NCI-H69 (cell line): ENCODE measurements around the gene PIPOX.

Experiments
- DNase-seq: peaks from one replicate; lab custom pipeline; 2025; lab: John Stamatoyannopoulos, UW

PIPOX gene

DNA sequence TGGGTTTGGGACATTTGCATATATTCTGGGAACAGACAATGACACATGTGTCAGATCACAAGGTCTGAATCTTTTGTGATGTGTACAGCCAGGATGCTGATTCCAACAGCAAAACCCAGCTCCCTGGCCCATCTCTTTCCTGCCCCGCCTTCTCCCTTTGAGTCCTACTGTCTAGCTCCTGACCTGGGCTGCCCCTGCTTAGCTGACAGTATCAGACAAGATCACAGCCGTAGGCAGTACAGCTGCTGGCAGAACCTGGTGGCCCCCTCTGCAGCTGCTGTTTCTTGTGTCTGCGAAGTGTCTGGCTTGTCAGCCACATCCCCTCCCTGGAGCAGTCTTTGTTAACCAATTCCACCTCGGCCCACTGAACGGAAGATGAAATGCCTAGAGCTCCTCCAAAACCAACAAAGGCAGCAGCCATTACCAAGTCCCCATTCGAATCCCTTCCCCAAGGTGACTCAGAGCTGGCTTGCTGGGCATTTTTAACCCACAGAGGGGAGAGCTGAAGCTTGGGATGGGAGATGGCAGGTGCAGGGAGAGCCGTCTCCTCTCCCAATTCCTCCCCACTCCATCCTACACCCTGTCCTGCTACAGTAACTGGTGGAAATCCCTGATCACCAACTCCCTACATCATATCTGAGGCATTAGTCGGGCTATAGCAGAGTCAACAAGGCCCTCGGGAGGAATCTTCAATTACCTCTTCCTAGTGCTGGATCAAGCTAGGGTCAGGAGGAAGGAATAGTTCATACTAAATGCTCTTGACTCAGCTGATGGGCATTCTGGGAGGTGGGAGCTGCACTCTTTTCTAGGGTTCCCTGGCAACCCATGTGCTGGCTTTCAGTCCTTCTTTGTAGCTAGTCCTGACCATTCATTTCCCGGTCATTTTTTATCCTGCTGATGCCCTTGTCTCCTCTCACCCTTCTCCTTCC, 5.8 kb downstream of the PIPOX start:
- DNase-seq = peak; percentile 96

DNA sequence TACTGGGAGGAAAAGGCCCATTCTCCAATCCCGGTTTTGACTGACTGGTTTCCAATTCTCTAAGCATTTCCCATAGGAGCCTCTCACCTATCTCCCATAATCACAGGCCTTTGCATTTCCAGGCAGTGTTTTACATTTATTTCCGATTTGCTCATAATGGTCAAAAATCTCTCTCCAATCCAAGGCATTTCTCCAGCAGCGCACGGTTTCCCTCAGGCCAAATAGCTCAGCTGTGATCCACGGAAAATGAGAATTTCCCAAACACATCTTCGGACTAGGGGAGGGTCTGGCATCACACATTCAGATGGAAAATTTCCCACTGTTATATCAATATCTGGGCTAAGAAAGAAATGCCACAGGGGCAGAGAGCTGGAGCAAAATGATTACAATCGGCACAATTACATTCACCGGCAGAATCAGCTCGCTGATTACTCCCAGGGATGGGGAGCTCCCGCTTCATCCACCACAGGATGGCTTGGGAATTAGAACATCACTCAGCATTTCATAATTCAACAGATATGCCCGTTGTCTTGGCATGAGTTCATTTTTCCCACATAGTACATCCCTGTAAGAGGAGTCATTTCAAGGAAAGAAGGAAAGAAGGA, 6.7 kb downstream of the PIPOX start:
- no peak for DNase-seq

DNA sequence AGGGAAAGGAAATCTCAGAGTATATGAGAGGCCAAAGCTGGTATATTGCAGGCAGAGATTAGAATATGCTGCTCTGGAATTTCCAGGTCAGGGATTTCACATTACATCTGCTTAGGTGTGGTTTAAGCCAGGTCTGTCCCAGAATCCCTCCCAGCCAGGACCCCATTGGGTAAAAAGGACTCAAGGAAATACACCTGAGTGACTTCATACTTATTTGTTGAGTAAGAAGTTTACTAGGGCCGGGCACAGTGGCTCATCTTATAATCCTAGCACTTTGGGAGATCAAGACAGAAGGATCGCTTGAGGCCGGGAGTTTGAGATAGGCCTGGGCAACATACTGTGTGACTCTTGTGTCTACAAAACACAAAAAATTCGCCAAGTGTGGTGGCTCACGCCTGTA, 7.2 kb downstream of the PIPOX start:
- no peak for DNase-seq

DNA sequence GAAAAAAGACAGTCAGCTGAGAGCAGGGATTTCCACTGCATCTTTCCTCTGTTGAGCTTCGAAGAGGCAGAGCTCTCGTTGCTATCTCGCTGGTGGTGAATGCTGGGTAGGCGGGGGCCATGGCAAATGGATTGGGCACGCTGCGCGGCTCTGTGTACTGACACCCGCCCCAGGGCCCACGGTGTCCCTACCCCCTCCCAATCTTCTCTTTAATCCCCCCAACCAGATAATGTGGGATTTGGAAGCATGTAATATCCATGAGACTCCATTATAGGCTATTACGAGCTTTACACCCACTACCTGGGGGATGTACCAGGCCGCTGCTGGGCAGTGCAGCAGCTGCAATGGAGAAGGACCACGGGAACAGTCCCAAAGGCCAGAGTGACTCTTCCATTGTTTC, 8.3 kb downstream of the PIPOX start:
- DNase-seq = no peak

DNA sequence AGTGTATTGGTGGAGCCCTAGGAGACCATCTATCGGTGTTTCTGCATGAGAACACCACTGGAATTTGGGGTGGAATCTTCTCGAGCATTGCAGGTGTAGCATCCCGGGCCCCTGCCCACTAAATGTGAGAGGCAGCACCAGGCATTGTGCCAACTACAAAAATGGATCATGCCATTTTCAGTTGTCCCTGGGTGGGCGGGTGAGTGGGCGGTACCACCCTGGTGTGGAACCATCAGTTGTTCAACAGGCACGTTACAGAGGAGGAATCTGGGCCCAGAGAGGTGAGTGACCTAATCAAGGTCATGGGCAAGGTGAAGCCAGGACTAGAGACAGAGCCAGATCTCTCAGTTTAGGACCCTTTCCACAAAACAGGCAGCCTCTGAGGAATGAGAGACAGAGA, 8.8 kb downstream of the PIPOX start:
- DNase-seq = no peak

DNA sequence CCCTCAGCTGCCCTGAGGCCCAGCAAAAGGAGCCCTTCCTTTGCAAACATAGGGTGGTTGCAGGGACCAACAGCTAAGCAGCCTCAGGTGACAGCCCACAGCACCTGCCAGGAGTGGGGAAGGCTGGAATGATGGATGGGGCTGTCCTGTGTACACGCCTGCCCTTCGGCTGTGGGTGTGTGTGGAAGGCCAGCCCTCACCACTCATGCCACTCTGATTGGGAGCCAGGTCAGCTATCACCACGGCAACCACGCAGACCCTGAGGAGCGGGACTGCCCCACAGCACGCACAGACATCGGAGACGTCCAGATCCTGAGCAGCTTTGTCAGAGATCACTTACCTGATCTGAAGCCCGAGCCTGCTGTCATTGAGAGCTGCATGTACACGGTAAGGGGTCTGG, 11.9 kb downstream of the PIPOX start:
- peak; percentile 93 for DNase-seq

DNA sequence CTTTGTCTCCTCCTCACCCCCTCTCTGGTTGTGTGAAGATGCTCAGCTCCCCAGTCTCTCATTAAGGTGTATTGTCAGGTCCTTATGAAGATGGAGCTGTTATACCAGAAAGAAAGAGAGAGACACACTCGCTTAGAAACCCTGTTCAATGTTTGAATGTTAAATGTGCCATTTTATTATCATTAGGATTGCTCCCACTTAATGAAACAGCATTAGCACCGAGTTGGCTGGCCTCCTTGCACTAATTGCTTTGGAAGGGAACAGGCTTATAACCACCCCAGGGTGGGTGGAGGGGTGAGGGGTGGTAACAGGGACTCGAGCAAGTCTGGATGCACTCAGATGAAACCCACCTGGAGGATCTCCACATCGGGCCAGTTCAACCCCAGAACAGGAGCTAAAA, 14.4 kb downstream of the PIPOX start:
- DNase-seq = peak; percentile 77

DNA sequence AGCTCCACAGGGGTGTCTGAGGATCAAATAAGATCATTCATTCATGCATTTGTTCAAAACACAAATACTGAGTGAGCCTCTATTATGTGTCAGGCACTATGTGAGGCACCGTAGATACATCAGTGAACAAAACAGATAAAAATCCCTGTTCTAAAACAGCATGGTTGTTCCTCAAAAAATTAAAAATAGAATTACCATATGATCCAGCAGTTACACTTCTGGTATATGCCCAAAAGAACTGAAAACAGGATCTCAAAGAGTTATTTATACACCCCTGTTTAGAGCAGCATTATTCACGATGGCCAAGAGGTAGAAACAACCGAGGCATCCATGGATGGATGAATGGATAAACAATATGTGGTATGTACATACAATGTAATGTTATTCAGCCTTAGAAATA, 15.4 kb downstream of the PIPOX start:
- DNase-seq = no peak

DNA sequence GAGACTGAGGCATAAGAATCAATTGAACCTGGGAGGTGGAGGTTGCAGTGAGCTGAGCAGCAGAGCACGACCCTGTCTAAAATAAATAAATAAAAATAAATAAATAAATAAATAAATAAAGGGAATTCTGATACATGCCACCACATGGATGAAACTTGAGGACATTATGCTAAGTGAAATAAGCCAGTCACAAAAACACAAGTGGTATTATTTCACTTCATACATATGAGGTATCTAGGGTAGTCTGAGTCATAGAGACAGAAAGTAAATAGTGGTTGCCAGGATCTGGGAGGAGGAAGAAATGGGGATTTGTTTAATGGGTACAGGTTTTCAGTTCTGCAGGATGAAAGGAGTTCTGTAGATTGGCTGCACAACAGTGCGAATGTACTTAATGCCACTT, 16.3 kb downstream of the PIPOX start:
- peak; percentile 68 for DNase-seq

DNA sequence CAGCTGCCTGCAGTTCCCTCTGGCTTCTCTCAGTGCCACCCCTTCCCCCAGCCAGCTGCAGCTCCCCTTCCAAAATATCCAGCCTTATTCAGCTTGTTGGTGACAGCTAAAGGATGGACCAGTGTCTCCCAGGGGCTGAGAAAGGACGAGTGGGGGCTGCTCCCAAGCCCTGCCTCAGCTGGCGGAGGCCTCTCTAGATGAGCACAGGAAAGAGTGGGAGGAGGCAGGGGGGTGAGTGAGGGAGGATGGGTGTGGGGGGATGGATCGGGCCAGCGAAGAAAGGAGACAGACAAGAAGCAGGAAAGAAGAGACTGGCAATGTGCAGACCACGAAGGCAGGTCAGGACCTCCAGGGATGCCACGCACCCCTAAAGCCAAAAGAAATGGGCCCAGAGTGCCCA, 17.5 kb downstream of the PIPOX start:
- no peak for DNase-seq

DNA sequence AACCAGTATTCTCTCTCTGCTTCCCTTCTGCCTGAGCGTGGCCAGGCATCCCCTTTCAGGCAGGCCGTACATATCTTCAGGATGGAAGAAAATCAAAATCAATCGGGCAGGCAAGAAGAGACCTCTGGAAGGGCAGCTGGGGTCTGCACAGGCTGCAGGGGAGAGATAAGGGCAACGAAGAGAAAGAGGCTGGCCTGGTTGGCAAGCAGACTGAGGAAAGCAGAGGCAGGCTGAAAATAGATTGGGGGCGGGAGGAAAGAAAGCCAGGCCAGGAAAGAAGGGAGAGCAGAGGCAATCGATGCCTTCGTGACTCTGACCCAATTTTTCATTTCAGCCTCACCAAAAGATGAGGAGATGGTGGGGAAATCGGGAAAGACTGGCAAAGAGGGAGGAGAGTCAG, 18.1 kb downstream of the PIPOX start:
- no peak for DNase-seq

DNA sequence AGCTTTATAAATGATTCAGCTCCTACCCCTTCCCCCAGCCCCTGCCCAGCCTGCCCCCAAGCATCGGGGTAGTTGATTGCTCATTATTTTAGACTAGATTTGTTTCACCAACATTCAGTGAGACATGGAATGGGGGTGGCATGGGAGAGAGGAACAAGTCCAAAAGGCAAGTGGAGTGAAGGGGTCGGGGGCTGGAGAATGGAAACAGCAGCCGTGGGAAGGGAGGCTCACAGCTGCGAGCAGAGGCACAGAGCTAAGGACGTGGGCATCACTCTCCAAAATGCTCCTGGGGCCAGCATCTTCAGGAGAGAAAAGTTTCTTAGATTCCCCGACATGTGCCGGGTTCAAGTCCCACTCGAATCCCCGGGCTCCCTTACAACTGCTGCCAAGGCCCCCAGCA, 19.3 kb downstream of the PIPOX start:
- no peak for DNase-seq

DNA sequence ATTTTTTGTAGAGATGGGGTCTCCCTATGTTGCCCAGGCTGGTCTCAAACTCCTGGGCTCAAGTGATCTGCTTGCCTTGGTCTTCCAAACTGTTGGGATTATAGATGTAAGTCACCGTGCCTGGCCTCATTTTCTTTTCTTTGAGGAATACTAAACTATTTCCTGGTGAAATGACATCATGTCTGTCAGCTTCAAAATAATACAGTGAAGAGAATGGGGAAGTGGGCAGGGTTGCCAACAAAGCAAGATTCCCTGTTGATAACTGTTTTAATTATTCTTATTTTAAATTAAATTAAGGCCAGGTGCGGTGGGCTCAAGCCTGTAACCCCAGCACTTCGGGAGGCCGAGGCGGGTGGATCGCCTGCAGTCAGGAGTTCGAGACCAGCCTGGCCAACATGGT, 21.1 kb downstream of the PIPOX start:
- DNase-seq = no peak

DNA sequence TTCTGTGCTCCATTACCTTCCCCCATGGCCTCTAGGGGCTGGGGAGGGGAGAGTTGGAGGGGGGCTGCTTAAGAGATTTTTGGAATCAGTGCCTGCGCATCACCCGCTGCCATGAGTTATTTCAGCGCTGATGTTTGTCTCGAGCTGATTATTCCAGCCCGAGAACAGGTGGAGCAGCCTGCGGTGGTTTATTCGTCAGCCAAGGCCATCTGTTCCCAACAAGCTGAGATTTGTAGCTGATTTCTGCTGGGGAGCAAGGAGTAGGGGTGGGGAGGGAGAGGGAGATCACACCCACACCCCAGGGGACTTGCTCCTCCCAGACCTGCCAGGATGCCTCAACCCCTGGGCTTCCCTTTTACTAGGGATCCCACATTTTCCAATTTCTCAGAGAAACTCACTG, 23.1 kb downstream of the PIPOX start:
- peak; percentile 96 for DNase-seq

DNA sequence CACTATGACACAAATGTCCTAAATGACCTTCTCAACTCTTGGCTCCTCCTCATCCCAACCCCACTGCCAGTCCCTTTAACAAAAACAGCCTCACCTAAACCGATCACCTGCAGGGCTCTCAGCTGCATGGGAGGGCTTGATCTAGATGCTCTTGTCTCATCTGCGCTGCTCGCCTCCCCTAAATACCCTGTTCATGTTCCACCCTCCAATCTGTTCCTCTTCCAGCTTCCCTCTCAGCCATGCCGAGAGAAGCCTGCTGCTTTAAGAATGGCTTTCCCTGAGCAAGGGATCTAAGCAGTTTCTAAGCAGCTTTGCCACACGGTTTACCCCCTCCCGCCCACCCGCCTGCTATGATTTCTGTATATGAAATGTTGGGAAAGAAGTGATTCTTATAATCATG, 23.7 kb downstream of the PIPOX start:
- DNase-seq = peak; percentile 94

DNA sequence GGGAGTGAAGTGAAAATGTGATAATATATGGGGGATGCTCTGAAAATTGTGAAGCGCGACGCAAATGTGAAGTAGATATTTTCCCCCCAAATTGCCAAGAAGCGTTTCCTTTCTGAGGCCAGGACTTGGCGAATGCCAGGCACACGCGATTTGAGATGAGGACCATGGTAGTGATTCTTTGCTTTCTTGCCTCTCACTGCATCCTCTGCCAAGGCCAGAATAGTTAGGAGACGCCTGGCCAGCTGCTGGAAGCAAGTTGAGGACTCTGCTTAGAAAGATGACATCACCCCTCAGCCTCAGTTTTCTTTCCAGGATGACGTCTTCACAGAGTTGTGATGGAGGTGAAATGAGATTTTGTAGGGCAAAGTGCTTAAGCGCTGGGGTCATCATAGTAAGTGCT, 25.9 kb downstream of the PIPOX start:
- no peak for DNase-seq

DNA sequence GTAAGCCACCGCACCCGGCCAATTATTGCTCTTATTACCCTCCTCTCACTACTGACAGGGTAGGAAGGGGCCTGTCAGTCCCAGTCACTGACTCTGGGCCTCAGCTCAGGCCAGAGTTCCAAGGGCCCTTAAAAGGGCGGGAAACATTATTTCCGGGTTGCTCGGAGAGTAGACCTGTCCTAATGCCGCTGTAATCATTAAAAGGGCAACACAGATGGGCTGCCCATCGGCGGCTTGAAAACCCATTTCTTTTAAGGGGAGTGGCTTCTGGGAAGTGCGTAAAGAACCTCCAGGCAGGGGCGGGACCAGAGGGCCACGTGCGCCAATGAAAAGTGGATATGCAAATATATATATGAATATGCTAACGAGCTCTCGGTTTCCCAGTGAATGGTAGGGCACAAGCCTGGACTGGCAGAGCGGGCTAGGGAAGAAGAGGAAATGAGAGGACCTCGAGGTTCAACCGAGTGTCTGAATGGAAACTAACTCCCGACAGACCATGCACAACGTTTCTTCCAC, 26.6 kb downstream of the PIPOX start:
- DNase-seq = no peak

DNA sequence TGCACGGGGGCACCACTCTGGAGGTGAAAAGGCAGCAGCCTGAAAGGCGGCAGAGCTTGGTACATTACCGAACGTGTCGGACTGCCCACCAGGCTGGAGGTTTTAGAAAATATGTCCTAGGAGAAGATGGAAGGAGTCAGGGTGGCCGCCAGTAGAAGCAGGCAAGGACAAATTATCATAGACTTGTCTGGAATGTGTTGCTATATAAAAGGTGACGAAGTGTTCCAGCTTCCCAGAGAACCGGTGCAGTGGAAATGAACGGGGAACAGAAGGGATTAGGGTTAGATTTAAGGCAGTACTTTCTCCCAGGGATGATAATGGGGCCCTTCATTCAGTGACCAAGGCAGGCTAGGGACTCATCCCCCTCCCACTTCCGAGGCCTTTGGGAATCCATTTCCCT, 27.4 kb downstream of the PIPOX start:
- DNase-seq = no peak

DNA sequence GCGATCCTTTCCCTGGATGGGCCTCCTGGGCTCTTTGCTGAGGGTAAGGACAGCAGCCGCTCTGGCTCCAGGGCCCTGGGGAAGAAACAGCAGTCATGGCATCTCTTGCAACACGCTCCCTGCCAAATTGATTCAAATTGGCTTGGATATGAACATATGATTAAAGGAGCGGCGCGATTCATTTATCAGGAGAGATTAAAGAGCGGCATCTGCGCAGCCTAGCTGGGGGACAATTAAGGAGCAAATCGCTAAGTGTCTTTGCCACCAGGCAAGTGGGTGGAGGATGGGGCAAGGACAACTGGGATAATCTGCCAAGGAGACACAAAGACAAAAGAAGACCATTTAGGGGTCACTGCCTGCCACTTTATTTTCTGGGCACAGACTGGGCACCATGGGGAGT, 27.8 kb downstream of the PIPOX start:
- peak; percentile 99 for DNase-seq

DNA sequence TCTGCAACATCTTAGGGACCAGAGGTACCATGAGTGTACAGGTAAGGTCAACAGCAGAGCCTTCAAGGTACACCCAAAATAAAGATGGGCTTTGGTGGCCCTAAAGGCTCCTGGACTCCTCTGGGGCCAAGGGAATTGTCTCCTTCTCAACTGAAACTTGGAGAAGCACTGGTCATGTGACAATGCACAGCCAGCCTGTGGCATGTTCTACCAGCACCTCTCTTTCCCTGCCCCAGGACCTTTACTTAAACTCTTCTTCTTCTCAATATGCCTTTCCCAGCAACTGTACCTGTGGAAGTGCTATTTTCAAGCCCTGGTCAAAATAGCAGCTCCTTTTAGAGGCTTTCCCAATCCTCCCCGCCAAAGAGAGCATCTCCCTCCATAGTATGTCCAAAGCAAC, 28.4 kb downstream of the PIPOX start:
- DNase-seq = no peak

DNA sequence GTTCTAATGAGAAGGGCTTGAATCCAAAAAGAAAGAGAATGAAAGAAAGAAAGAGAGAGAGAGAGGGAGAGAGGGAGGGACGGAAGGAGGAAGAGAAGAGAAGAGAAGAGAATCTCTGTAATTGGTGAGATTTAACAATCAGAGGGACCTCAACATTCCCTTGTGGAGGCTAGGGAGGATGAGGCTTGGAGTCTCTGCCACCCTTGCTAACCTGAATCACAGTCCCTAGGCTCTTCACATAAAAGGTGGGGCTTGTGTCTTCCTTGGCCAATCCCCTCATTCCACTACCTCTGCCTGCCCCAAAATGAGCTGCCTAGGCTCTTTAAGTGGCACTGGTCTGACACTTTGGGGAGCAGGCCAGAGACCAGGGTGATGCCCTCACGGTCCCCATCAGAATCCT, 30.1 kb downstream of the PIPOX start:
- DNase-seq = no peak

DNA sequence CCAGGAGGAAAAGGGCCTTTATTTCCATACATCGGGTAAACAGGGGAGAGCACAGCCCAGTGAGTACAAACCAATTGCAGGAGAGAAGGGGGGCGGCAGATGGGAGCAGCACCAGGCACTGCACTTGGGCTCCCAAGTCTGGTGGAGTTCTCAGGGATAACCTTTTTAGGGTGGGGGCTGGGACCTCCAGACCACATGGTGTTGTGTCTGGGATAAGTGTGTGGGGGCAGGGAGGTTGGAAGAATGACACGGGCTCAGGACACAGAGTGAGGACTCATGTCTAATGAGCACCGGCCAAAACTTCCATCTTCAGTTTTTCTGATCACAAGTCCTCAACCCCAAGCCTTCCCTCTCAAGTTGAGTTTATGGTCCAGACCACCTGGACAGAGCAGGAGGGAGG, 30.6 kb downstream of the PIPOX start:
- no peak for DNase-seq

DNA sequence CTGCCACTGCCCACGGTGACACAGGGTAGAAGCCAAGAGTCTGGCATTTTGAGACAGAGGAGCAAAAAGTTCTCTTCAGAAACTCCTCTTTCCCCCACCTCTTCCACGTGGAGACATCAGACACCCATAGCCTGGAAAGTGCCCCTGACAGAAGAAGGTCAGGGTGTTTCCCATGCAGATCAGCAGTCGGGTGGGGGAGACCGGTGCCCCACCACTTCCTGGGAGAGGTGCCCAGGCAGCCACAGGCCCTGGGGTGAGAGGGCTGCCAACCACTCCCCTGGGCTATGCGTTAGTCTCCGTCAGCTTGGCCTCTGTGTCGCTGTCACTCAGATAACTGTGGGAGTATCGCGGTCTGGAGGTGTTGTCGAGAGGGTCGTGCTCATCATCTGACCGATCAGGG, 31.5 kb downstream of the PIPOX start:
- no peak for DNase-seq

DNA sequence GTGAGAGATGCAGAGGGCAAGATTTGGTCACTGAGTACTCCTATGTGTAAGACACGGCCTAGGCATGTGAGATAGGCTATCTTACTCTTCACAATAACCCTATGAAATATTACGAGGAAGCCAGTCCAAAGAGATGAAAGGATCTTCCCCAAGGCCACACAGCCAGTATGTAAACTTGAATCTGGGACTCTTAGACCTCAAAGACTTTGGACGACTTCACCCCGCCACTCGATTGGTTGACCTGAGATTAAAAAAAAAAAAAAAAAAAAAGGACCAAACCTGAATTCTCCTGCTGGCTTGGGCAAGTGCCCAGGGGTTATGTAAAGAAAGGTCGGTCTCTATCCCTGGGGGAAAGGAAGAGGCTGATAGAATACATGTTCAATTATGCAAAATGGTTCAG, 33.1 kb downstream of the PIPOX start:
- no peak for DNase-seq
